Smooth muscle cell of bladder (primary cell): ENCODE results near the gene KPNA2. TPM values are rescaled to one million over a fixed set of nuclear protein-coding genes. Genes with fewer than 3 reads are reported as not detected.

ENCODE experiments used
- total RNA-seq: library from RNA; depleted of rRNA; stranded (reverse); fragments of >200 nt; gene quantifications from 2 replicates; pipeline ENCODE4 v1.2.3, GENCODE V29; 2014

KPNA2 gene
- 31.9 and 37.4 TPM in 2 replicates for total RNA-seq

DNA sequence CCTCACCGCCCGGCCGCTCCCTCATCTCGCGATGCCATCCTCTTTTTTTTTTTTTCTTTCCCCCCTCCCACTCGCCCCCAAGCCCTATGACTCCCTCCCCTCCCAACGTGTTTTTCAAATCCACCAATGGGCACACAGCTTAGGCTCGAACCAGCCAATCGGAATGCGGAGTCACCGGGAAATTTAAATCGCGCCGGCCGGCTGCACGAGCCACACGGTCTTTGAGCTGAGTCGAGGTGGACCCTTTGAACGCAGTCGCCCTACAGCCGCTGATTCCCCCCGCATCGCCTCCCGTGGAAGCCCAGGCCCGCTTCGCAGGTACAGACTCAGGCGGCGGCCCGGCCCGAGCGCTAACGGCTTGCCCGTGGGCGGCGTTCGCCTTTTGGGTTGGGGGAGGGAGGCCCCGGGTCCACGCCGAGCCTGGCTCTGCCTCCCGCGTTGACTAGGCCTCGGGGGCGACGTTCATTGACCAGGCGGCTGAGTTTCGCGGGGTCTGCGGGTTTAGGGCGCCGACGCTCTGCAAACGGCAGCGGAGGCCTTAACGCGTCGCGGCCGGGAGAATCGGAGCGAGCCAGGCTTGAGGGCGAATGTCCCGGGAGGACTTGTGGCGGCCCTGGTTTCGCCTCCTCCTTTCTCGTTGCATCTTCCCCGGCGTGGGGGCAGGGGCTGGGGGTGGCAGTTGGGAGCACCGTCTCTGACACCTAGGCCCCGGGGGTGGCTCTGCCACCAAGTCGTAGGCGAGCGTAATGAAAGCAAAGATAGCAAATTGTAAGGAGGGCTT lies at the start of gene KPNA2:
TSS of gene KPNA2 (plus strand) at position 213 of the 781 bp plus-strand sequence. CDS start 1,398 bp downstream, outside the sequence.

DNA sequence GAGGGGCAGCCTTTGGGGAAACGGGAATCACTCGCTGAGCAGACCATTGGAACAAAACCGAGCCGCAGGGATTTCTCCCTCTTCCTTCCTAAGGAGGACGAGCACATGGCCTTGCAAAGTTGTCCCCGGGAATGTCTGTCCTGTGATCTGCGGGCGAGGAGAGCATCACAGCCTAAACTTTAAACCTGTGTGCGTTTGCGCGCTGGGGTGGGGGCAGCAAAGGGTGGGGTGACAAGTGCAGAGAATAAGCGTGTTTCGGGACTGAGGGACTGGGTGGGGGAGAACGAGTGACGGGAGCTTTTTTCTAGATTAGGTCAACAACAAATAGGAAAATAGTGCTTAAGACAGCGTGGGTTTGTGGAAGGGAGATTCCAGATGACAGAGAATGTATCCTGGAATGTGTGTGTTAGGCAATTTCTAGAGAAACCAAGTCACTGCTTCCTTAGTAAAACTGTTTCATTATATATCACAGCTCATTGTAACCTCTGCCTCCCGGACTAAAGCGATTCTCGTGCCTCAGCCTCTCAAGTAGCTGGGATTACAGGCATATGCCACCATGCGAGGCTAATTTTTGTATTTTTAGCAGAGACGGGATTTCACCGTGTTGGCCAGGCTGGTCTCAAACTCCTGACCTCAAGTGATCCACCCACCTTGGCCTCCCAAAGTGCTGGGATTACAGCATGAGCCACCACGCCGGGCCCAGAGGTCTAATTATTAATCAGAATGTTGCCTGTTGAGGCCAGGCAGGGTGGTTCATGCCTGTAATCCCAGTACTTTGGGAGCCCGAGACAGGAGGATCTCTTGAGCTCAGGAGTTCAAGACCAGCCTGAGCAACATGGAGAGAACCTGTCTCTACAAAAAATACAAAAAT lies 39.0 kb upstream of the KPNA2 start, which contains the start of gene C17orf58:
TSS of gene C17orf58 (minus strand) at position 169 of the 871 bp plus-strand sequence. CDS start 271 bp downstream, outside the sequence.

Other genes starting within 250 kb of the KPNA2 start
- 22.3 and 25.2 TPM in 2 replicates for gene BPTF, start 210.2 kb upstream of the KPNA2 start, total RNA-seq
- gene C17orf58, start 39.3 kb upstream of the KPNA2 start, total RNA-seq: 9.9 and 11.5 TPM in 2 replicates
- 91.7 and 97.2 TPM in 2 replicates for gene AMZ2, start 212.3 kb downstream of the KPNA2 start, total RNA-seq